SK-N-MC (cell line): ENCODE results near the gene CLNK.

Source experiments
- EZH2 ChIP-seq: fragments of 200-600 bp; sonication (generic); IDR thresholded peaks from one replicate; pipeline ENCODE4 v1.6.1; 2017; ENCODE audit warnings: antibody characterized with exemption
- FOXP2 ChIP-seq: optimal IDR thresholded peaks from 2 replicates; pipeline ENCODE3; 2011; ENCODE audit warnings: mild to moderate bottlenecking, moderate library complexity; ENCODE audit not compliant: insufficient read depth; ENCODE audit errors: extremely low read length, control extremely low read depth
- POLR2AphosphoS5 ChIP-seq: IDR thresholded peaks from 2 replicates; pipeline ENCODE4 v1.6.1; 2012; ENCODE audit warnings: mild to moderate bottlenecking, low read depth, low read length, borderline replicate concordance

DNA sequence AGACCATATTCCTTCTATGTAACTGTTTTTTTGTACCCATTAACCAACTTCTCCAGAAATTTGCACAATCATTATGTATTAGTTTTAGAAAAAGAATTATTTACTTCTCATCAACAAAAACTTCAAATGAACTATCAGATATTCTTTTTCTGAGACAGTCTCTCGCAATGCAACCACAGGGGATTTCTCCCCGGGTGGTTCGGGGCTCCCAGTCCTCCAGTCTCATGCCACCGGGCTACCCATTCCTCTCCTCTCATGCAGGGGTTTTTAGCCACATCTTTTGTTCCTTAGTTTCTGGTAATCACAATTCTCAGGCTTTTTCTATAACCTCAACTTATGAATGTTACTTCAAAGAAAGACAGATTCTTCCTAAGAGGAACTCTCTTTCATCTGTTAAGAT lies 46.6 kb upstream of the CLNK start:
- no peak for TF ChIP-seq EZH2
- no peak for TF ChIP-seq POLR2AphosphoS5
- no peak for TF ChIP-seq FOXP2
